Subcutaneous adipose tissue (tissue), 4 donors: ENCODE data around the gene FCGR3A. TPM values are rescaled to one million over a fixed set of nuclear protein-coding genes. Genes with fewer than 3 reads are reported as not detected.
"Not testable (repeated sequence)": the region's sequence is repeated elsewhere in the genome, so short reads cannot be mapped to it uniquely, and the experiment has no call there.

Source experiments
- total RNA-seq, 4 donors: library from RNA; depleted of rRNA; stranded (reverse); fragments of >200 nt; gene quantifications; one replicate each; pipeline ENCODE4 v1.1.0, GENCODE V29; 2016
- TF ChIP-seq, protein P1 (sequence below): fragments of 450-650 bp; IDR thresholded peaks from one replicate; pipeline ENCODE4 v1.5.1; 2016; ENCODE audit warnings: low read depth, mild to moderate bottlenecking, control low read depth, antibody characterized with exemption, moderate library complexity

The FCGR3A gene
- 100 to 1,000 TPM in 1 of 4 donors, 10 to 100 TPM in 3; 11.7 to 155 (median 20.3) TPM for total RNA-seq

DNA sequence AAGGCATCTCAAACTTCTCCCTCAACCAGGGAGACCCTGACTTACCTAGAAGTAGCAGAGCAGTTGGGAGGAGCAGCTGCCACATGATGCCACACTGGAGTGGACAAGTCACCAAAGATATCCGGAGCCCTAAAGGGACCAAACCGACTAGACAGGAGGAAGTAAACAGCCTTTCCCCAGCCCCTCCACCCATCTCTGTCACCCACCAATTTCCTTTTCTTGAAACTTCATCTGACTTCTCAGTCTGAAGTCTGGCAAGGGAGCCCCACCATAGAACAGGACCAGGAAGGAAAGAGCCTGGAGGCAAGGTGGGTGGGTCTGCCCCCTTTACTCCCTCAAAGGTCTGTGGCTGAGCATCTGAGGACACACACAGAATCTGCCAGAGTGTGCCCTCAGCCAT lies at the start of gene FCGR3A:
FCGR3A (minus strand) TSS at position 167 of the 400 bp plus-strand sequence; CDS start at position 85, 82 bp downstream.
- TF ChIP-seq, protein P1, sequence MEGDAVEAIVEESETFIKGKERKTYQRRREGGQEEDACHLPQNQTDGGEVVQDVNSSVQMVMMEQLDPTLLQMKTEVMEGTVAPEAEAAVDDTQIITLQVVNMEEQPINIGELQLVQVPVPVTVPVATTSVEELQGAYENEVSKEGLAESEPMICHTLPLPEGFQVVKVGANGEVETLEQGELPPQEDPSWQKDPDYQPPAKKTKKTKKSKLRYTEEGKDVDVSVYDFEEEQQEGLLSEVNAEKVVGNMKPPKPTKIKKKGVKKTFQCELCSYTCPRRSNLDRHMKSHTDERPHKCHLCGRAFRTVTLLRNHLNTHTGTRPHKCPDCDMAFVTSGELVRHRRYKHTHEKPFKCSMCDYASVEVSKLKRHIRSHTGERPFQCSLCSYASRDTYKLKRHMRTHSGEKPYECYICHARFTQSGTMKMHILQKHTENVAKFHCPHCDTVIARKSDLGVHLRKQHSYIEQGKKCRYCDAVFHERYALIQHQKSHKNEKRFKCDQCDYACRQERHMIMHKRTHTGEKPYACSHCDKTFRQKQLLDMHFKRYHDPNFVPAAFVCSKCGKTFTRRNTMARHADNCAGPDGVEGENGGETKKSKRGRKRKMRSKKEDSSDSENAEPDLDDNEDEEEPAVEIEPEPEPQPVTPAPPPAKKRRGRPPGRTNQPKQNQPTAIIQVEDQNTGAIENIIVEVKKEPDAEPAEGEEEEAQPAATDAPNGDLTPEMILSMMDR, result no peak

DNA sequence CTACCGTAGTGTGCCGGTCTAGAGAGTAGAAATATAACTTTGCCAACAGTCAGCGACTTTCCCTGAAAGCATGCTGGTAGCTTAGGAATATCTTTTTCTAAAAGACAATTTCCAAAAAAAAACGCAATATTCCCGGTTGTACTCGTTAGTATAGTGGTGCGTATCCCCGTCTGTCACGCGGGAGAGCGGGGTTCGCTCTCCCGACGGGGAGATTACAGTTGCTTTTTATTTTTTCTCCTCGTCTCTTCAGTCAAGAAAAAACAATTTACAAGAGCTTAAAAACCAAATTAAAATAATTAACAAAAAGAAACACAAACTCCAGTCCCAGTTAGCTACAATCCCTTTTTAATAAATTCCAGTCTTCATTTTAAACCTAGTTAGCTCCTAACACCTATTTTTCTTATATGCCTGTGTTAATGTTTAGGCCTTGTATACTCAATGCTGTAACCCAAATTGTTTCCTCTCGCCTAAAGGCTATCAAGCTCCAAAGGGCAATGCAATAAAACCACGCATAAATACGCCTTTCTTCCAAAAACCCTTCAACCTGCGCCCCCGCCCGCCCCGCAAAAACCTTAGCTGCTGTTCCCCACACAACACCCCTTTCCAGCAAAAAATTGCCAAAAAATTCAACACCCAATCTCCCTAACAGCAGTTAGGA lies 17.5 kb downstream of the FCGR3A start:
- TF ChIP-seq, protein P1, result no peak

DNA sequence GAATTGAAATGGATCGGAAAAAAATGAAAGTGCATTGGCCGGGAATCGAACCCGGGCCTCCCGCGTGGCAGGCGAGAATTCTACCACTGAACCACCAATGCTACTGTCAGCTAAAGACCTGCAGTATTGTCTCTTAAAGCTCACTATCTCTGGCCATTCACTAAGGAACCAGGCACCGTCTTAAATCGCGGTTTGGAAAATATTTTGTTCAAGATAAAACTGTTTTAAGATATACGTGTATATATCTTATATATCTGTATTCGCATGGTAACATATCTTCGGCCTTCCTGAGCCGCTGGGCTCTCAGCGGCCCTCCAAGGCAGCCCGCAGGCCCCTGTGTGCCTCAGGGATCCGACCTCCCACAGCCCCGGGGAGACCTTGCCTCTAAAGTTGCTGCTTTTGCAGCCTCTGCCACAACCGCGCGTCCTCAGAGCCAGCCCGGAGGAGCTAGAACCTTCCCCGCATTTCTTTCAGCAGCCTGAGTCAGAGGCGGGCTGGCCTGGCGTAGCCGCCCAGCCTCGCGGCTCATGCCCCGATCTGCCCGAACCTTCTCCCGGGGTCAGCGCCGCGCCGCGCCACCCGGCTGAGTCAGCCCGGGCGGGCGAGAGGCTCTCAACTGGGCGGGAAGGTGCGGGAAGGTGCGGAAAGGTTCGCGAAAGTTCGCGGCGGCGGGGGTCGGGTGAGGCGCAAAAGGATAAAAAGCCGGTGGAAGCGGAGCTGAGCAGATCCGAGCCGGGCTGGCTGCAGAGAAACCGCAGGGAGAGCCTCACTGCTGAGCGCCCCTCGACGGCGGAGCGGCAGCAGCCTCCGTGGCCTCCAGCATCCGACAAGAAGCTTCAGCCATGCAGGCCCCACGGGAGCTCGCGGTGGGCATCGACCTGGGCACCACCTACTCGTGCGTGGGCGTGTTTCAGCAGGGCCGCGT lies 25.5 kb downstream of the FCGR3A start, which contains the start of gene HSPA6:
HSPA6 (plus strand) TSS at position 724 of the 925 bp plus-strand sequence; CDS start at position 843, 119 bp downstream.
- TF ChIP-seq, protein P1, result not testable (repeated sequence)

DNA sequence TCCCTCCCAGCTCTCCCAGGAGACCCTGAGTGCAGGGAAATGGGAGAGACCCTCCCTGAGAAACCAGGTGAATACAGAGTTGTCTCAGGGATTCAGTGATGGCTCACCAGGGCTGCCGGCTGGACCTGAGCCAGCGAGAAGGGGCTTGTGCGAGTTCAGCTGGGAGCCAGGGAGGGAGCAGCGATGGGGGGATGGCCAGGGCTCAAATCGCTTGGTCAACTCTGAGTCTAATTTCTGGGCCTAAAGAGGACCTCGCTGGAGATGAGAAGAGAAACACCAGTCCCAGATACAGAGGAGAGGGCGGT lies 37.9 kb downstream of the FCGR3A start:
- TF ChIP-seq, protein P1, result no peak

DNA sequence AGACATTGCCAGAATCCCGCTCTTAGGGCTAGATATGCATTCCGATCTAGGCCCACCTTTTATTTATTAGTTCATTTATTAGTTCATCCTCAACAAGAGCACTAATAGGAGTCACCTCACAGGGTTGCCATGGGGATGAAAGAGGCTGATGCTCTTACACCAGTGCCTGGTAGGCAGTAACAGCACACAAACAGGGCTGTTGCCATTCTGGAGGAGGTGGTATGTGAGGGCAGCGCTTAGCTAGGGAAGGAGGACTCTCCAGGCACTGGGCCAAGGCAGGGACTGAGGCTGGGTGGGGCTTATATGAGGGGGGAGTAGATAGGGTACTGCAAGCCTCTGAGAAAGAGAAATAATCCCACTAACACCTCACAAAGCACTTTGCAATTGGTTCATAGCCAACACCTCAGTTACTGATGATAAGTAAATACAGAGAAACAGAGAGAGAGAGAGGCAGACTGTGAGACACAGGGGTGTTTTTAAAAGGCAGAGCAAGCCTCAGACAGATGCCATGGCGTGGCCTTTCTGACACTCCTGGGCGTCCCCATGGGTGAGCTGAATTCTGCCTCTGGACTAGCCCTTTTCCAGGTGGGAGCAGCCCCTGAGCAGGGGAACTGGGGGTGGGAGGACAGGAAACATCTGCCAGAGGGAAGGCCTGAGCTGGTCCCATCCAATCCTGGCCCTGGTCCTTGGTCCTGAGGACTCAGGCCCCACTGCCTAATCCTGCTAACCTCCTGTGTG lies 38.4 kb downstream of the FCGR3A start:
- TF ChIP-seq, protein P1, result no peak

DNA sequence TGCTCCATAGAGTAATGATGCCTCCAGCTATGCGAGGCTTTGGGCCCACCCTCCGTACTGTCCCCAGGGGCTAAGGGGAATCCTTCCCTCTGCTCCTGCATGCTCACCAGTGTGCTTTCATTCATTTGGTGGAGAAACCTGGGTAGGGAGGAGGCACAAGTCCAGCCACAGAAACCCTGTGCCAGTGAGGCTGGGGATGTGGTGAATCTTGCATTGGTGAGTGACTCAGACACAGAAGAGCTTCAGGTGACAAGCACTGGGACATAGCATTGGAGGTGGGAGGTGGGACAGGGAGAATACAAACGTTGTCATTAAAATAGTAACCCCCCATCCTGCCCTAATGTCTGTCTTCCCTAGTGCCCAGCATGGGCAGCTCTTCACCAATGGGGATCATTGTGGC lies 39.1 kb downstream of the FCGR3A start:
- TF ChIP-seq, protein P1, result no peak
